Right hindlimb (tissue), 1 donor: ENCODE data around the gene PUDP.
"Not testable (repeated sequence)": the region's sequence is repeated elsewhere in the genome, so short reads cannot be mapped to it uniquely, and the experiment has no call there.

ENCODE experiments used
- DNase-seq: peaks from one replicate; pipeline ENCODE4 v3.0.0-alpha.2; 2018

Gene PUDP

DNA sequence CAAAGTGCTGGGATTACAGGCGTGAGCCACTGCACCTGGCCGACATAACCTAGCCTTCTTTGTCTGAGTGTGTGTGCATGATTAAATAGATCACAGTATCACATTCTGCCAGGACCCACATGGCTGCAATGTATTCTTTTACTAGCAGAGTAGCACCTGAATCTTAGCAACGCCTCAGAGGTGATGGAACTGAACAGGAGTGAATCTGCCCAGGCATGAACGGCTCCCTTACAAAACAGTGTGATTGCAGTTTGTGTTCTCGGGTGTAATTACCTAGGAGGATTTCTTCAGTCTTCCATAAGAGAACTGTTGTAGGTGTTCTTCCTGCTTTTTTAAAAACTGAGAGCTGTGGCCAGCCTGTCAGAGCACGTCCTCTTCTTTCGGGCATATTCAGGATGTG lies 123.1 kb downstream of the PUDP start:
- DNase-seq, result no peak

DNA sequence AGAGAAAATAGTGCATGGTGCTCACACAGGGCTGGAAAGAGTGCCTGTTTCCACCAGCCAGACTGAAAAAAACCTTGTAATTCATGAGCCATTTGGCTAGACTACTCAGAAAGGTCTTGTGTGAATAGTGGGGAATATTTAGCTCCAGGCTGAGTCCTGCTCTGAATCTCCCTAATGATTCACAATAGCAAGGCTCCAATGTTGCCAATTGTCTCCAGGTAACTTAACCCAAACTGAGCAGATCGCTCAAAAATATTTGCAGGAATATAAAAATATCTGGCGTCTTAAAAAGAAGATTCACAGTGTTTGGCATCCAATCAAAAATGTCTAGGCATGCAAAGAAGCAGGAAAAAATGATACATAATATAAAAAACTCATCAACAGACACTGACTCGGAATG lies 125.0 kb downstream of the PUDP start:
- not testable (repeated sequence) for DNase-seq

DNA sequence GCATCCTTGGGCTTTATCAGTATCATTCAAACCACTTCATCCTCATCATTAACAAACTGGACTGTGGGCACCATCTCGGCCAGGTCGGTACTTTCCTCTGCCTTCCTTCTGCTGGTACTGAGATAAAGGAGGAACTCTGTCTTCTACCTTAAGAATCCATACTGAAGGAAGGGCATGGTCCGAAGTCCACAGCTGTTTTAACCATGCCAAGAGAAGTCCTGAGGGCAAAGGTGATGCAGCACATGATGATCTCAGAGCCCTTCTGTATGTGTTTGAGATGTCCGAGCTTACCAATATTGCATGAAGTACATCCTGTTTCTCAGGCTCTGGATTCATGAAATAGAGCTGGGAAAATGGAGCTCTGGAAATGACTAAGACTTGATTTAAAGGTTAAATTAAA lies 126.0 kb downstream of the PUDP start:
- no peak for DNase-seq

DNA sequence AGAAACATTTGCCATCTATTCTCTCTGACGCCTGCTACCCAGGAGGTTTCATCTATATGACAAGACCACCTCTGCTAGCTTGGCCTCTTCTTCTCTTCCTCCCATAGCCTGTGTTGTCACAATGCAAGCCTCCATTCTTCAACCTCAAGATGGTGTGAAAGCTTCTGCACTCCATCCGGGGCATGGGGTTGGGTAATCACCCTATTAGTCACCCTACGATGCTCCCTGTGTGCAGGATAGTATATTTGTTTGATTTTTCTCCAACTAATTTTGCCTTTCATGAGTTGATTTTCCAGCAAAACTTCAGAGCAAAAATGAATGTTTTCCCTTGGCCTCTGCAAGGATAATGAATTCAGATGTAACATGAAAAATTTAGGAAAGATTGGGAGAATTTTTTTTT lies 128.4 kb downstream of the PUDP start:
- DNase-seq, result no peak

DNA sequence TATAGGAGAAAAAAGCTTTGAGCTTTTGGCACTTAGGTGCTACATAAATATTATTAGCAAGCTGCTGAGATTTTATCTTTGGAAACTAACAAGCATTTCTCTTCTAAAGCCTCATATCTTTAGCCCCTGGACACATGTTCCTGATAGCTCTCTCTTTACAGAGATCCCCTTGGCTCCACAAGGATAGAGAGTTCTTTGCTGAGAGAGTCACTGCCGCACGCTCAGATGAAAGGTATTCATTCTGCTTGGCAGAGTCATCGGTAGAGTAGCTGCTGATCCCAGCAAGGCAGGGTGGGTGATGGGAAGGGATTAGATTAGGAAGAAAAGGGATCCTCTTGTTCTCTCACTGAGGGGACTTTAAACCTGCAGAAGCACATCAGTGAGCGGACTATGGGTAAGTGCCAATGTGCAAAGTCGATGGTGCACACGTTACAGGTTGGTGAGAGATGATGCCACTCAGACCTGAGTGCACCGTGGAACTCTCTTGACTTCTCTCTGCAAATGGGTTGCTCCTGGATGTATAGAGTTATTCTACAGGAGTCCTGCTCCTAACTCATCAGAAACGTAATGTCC lies 135.6 kb downstream of the PUDP start:
- not testable (repeated sequence) for DNase-seq

DNA sequence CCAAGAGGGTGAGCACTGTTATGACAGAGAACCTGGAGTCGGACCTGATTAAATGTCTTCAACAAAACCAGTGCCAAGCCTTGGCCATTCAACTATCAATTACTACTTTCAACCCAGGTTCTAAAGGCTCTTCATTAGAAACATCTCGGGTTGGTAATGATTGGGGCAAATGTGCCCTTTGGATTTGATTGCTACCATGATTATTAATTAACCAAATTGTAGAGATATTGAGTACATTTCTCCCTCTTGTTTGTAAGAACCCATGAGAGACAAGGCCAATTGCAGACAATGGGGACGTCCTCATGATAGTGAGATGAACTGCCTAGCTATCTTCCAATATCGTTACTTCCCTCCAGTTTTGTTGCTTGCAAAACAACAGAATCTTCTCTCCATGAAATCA lies 137.1 kb downstream of the PUDP start:
- not testable (repeated sequence) for DNase-seq

DNA sequence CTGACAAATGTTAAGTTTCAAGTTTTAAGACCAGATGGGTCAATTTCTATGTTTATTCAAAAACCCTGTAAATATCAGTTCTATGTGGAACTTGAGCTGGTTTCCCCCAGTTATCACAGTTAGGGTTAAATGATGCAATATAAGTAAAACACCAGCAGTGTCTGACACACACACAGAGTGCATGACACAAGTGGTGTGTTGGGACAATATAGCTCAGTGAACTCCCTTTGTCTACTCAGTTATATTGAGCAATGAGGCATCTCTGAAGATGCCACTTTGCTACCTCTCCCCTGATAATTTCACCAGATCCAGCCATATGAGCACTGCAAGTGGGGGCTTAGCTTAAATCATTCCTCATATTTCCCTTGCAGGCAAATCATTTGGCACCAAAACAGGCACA lies 140.6 kb downstream of the PUDP start:
- not testable (repeated sequence) for DNase-seq
